ENCODE measurements around the gene FAM111A.

- TF ChIP-seq CTCF (IDR thresholded peaks at IDR 0.05; ENCODE audit: borderline replicate concordance, extremely low read depth, low read length, poor library complexity, severe bottlenecking) (no peak), EZH2 (IDR thresholded peaks at IDR 0.05; ENCODE audit: borderline replicate concordance, low read depth, low read length, severe bottlenecking) (no peak)
Measured at GRCh38 chr11:59151761-59152160, 9.1 kb downstream of the FAM111A start.

All from DND-41 (cell line).